Effector memory CD4-positive, alpha-beta T cell (primary cell): ENCODE results near the gene FAM120B.

ENCODE experiments used
- DNase-seq, 3 donors: peaks; one replicate each; pipeline ENCODE4 v3.0.0-alpha.2; 2020
- H3K27ac ChIP-seq: 2 replicates; pipeline ENCODE4 v1.7.0; 2013; ENCODE audit warnings: mild to moderate bottlenecking, low read length, moderate library complexity; ENCODE audit not compliant: insufficient read depth, poor library complexity, severe bottlenecking
- H3K27me3 ChIP-seq: replicated peaks from 2 replicates; pipeline ENCODE4 v1.7.0; 2013; ENCODE audit warnings: mild to moderate bottlenecking, low read length; ENCODE audit not compliant: insufficient read depth, control insufficient read depth, poor library complexity, severe bottlenecking
- H3K36me3 ChIP-seq: 2 replicates; pipeline ENCODE4 v1.7.0; 2013; ENCODE audit warnings: mild to moderate bottlenecking, low read length, moderate library complexity; ENCODE audit not compliant: control insufficient read depth, insufficient read depth
- H3K4me1 ChIP-seq: 2 replicates; pipeline ENCODE4 v1.7.0; 2013; ENCODE audit warnings: low read length, mild to moderate bottlenecking; ENCODE audit not compliant: control insufficient read depth, insufficient read depth, poor library complexity, severe bottlenecking
- H3K4me3 ChIP-seq: 2 replicates; pipeline ENCODE4 v1.7.0; 2013; ENCODE audit warnings: low read length, low read depth, mild to moderate bottlenecking; ENCODE audit not compliant: insufficient read depth, poor library complexity, severe bottlenecking
- H3K9me3 ChIP-seq: 2 replicates; pipeline ENCODE4 v1.7.0; 2013; ENCODE audit warnings: mild to moderate bottlenecking, low read length, moderate library complexity; ENCODE audit not compliant: control insufficient read depth

FAM120B gene

DNA sequence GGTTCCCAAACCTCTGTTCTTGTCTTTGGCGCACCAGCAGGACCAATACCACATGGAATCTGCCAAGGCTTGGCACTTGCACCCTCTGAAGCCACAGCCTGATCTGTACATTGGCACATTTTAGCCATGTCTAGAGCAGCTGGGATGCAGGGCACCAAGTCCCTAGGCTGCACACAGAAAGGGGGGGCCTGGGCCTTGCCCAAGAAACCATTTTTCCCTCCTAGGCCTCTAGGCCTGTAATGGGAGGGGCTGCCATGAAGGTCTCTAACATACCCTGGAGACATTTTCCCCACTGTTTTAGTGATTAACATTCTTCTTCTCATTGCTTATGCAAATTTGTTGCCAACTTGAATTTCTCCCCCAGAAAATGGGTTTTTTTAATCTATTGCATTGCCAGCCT lies 5.4 kb upstream of the FAM120B start:
- peaks cover 20% of the 10 kb centered on the region for H3K27me3 ChIP-seq
- no peaks in the 10 kb centered on the region for H3K9me3 ChIP-seq
- H3K36me3 ChIP-seq, result no peaks in the 10 kb centered on the region
- no peak overlapping the region for H3K27ac ChIP-seq
- DNase-seq, result no peak
- H3K4me3 ChIP-seq, result no peak overlapping the region
- peaks cover 14% of the 10 kb centered on the region for H3K4me1 ChIP-seq

GRCh38 chr6:170305805-170306323 lies 694 bp upstream of the FAM120B start:
- peaks cover 27% of the 10 kb centered on the region for H3K4me1 ChIP-seq
- DNase-seq, result no peak
- no peaks in the 10 kb centered on the region for H3K27me3 ChIP-seq
- no peaks in the 10 kb centered on the region for H3K9me3 ChIP-seq
- H3K27ac ChIP-seq, result peak overlapping the region; percentile 89
- peak overlapping the region; percentile 62 for H3K4me3 ChIP-seq
- H3K36me3 ChIP-seq, result no peaks in the 10 kb centered on the region

DNA sequence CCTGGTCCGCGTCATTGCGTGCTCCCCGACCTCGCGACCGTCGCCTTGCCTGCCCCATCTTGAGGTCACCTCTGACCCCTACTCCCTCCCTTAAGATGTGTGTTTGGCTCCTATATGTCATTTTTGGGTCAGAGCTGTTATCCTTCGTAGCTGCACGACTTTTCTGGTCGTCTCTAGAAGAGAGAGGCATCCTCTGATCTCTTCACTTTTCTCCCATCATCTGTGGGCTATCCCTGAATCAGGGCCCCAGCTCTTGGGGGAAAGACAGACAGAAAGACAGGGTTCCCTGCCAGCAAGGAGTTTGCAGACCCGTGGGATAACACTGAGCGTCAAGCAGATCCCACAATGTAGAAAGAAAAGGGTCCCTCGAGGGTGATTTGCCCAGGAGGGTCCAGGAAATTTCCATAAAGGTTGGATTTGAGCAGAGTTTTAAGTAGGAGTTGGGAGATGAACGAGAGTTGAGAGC lies 555 bp downstream of the FAM120B start:
- Histone ChIP-seq H3K27me3 (no peaks in the 10 kb centered on the region), H3K4me1 (peaks cover 27% of the 10 kb centered on the region), H3K27ac (peak overlapping the region; percentile 89), H3K36me3 (no peaks in the 10 kb centered on the region), H3K9me3 (no peaks in the 10 kb centered on the region), H3K4me3 (peak overlapping the region; percentile 62)
- DNase-seq, result no peak

- H3K36me3 ChIP-seq, result no peaks in the 10 kb centered on the region
- no peak overlapping the region for H3K27ac ChIP-seq
- DNase-seq, result no peak
- no peaks in the 10 kb centered on the region for H3K9me3 ChIP-seq
- H3K4me3 ChIP-seq, result no peak overlapping the region
- no peaks in the 10 kb centered on the region for H3K27me3 ChIP-seq
- peaks cover 27% of the 10 kb centered on the region for H3K4me1 ChIP-seq
Observed at GRCh38 chr6:170308761-170309160, 2.2 kb downstream of the FAM120B start.

GRCh38 chr6:170311696-170312095 lies 5.1 kb downstream of the FAM120B start:
- Histone ChIP-seq H3K9me3 (no peaks in the 10 kb centered on the region), H3K4me1 (peaks cover 21% of the 10 kb centered on the region), H3K27ac (no peak overlapping the region), H3K36me3 (peaks cover 2% of the 10 kb centered on the region), H3K4me3 (no peak overlapping the region), H3K27me3 (no peaks in the 10 kb centered on the region)
- DNase-seq, result no peak

DNA sequence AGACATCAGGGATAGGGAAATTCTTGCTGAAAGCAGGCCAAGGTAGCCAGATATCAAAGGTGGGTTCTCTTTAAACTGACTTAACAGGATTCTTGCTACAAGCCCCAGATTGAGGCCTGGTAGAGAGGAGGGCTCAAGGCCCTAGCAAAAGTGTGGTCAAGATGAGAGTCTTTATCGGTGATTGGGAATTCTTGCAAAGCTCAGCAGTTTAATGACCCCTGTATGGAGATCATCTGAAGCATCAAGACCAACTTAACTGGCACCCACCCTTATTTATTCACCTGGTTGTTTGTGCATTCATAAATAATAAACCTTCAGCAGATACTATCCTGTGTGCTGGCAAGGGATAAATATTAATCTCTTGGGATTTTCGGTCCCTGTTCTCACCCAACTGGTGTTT lies 6.3 kb downstream of the FAM120B start:
- Histone ChIP-seq H3K36me3 (peaks cover 10% of the 10 kb centered on the region), H3K4me1 (peaks cover 10% of the 10 kb centered on the region), H3K9me3 (no peaks in the 10 kb centered on the region), H3K4me3 (no peak overlapping the region), H3K27me3 (no peaks in the 10 kb centered on the region), H3K27ac (no peak overlapping the region)
- no peak for DNase-seq

DNA sequence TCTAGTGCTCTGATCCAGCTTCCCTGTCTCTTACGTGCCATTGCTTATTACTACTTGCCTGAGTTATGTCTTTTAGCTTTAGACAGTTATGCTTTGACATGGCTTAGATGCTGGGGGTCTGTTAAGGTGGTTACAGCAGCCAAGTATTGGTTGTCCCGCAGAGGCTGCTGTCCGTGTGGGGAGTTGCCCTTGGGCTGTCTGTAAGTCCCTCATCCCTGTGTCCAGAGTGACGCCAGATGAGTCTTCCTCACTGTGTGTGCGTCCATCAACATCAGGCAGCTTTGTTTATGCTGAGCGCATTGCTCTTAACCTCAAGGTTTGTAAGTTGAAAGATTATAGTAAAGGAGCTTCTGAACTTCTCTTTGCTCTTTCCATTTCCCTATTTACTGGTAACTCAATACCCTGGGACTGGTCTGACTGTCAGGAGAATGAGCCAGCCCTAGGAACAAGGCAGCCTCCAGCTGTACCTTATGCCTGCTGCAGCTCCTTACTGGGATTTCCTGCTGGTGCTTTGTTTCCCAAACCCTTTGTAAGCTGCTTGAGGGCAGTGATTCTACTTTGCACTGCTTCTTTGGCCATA lies 7.2 kb downstream of the FAM120B start:
- H3K9me3 ChIP-seq, result no peaks in the 10 kb centered on the region
- DNase-seq, result no peak

DNA sequence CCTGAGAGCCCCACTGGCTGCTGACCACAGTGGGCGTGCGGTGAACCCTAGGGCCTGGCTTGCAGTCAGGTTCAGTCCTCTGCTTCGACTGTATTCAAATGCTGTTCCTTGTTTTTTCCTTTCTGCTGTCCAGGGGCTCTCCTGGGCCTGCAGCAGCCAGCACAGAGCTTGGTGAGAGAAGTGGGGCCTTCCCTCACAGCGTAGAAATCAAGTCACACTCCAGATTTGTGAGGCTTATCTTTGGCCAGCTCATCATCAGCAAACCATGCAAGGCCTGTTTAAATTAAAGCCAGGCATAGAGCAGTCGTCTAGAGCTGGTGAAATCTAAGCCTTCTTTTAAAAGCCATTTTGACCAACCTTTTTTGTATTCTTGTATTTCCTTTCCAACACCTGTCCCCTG lies 8.4 kb downstream of the FAM120B start:
- peaks cover 3% of the 10 kb centered on the region for H3K4me1 ChIP-seq
- H3K4me3 ChIP-seq, result no peak overlapping the region
- peaks cover 12% of the 10 kb centered on the region for H3K36me3 ChIP-seq
- H3K27me3 ChIP-seq, result no peaks in the 10 kb centered on the region
- no peak overlapping the region for H3K27ac ChIP-seq
- DNase-seq, result no peak
- H3K9me3 ChIP-seq, result no peaks in the 10 kb centered on the region

More for the DNA sequence above, 7.2 kb downstream of the FAM120B start:
- Histone ChIP-seq H3K36me3 (peaks cover 12% of the 10 kb centered on the region), H3K27me3 (no peaks in the 10 kb centered on the region), H3K27ac (no peak overlapping the region), H3K4me3 (no peak overlapping the region), H3K4me1 (peaks cover 3% of the 10 kb centered on the region)

DNA sequence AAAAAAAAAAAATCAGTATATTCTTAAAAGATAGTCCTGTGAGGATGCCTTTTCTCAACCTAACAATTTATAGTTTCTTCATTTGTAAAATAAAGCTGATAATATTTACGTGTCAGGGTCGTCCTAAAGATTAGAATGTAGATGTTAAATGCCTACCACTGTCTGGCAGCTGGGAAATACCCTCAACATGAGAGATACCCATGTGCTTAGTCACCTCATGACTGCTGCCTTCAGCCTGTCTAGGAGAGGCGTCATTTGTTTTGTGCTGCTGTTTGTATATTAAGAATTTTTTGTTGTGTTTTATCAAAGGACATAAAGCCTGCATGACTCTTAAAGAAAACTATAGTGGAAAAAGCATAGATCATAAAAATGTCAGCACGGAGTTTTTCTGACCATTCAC lies 9.5 kb downstream of the FAM120B start:
- no peaks in the 10 kb centered on the region for H3K4me1 ChIP-seq
- H3K4me3 ChIP-seq, result no peak overlapping the region
- no peaks in the 10 kb centered on the region for H3K27me3 ChIP-seq
- H3K36me3 ChIP-seq, result peaks cover 12% of the 10 kb centered on the region
- H3K9me3 ChIP-seq, result no peaks in the 10 kb centered on the region
- no peak for DNase-seq
- no peak overlapping the region for H3K27ac ChIP-seq

DNA sequence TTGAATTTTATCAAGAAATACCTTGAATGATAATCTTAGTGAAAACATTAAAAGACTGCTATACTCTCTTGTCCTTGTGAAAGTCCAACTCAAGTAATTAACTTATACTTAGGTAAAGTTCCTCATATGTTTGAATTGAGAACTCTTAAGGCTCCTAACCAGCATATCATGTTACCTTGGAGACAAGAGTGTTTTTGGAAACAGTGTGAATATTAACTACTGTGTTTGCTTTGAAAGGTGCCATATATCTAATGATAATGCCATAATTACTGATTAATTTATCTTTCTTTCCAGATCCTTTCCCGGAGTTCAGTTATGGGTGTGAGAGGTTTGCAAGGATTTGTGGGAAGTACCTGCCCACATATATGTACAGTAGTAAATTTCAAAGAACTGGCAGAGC lies 10.5 kb downstream of the FAM120B start:
- Histone ChIP-seq H3K9me3 (no peaks in the 10 kb centered on the region), H3K27me3 (no peaks in the 10 kb centered on the region), H3K4me3 (no peak overlapping the region), H3K27ac (no peak overlapping the region), H3K36me3 (peaks cover 12% of the 10 kb centered on the region), H3K4me1 (no peaks in the 10 kb centered on the region)
- DNase-seq, result no peak
